PC-3 (cell line): Measurements from ENCODE around the gene ANKS1B. TPM values are rescaled to one million over a fixed set of nuclear protein-coding genes. Genes with fewer than 3 reads are reported as not detected.

Experiments used
- ATAC-seq: fragments of 200-7000 bp; cut with Tn5 transposase; 2 replicates; pipeline ENCODE4 v1.9.1; 2020; ENCODE audit warnings: mild to moderate bottlenecking, moderate library complexity
- BruUV-seq: library from RNA; stranded (reverse); fragments of 400-500 nt; replicated peaks from 2 replicates; lab custom pipeline; 2021; lab: Mats Ljungman, UMichigan
- CTCF ChIA-PET: fragments of 300-600 bp; sonication (Branson Sonifier 250); formaldehyde crosslinking; loops from one replicate; lab custom pipeline; 2022; ENCODE audit warnings: antibody characterized with exemption; lab: Charles Lee
- POLR2A ChIA-PET: fragments of 300-600 bp; sonication (Branson Sonifier 250); formaldehyde crosslinking; loops from one replicate; lab custom pipeline; 2022; ENCODE audit warnings: antibody characterized with exemption; ENCODE audit not compliant: unreplicated experiment; lab: Charles Lee
- DNase-seq: peaks from one replicate; pipeline ENCODE4 v3.0.0-alpha.2; 2015
- H2AFZ ChIP-seq: fragments of 300-600 bp; sonication (generic); 2 replicates; pipeline ENCODE4 v1.6.0; 2016; ENCODE audit warnings: antibody characterized with exemption, low read length
- H3F3A ChIP-seq: fragments of 300-600 bp; sonication (generic); one replicate; pipeline ENCODE4 v1.6.0; 2017; ENCODE audit warnings: antibody characterized with exemption, low read length, control low read depth, mild to moderate bottlenecking; ENCODE audit not compliant: unreplicated experiment
- H3K27ac ChIP-seq: fragments of 300-600 bp; sonication (generic); 2 replicates; pipeline ENCODE4 v1.5.1; 2016; ENCODE audit warnings: mild to moderate bottlenecking, low read length
- H3K27me3 ChIP-seq: fragments of 300-600 bp; sonication (generic); 2 replicates; pipeline ENCODE4 v1.6.1; 2016; ENCODE audit warnings: low read length, mixed read lengths
- H3K36me3 ChIP-seq: fragments of 300-600 bp; sonication (generic); 2 replicates; pipeline ENCODE4 v1.6.1; 2016; ENCODE audit warnings: low read depth, mixed run types, low read length, mixed read lengths
- H3K4me1 ChIP-seq: fragments of 300-600 bp; sonication (generic); 2 replicates; pipeline ENCODE4 v1.5.1; 2016; ENCODE audit warnings: low read length; ENCODE audit not compliant: insufficient read depth
- H3K4me2 ChIP-seq: fragments of 300-600 bp; sonication (generic); 2 replicates; pipeline ENCODE4 v1.6.0; 2016; ENCODE audit warnings: low read length
- H3K4me3 ChIP-seq: fragments of 300-600 bp; sonication (generic); 2 replicates; pipeline ENCODE4 v1.5.1; 2016; ENCODE audit warnings: mild to moderate bottlenecking, low read length, mixed read lengths
- H3K79me2 ChIP-seq: fragments of 300-600 bp; sonication (generic); 2 replicates; pipeline ENCODE4 v1.6.1; 2017; ENCODE audit warnings: low read length, mixed read lengths
- H3K9ac ChIP-seq: fragments of 300-600 bp; sonication (generic); 2 replicates; pipeline ENCODE4 v1.6.0; 2016; ENCODE audit warnings: mild to moderate bottlenecking, low read length
- H3K9me2 ChIP-seq: fragments of 300-600 bp; sonication (generic); replicated peaks from 2 replicates; pipeline ENCODE4 v1.6.1; 2016; ENCODE audit warnings: mixed run types, low read length, mixed read lengths
- H3K9me3 ChIP-seq: fragments of 300-600 bp; sonication (generic); 2 replicates; pipeline ENCODE4 v1.6.1; 2016; ENCODE audit warnings: low read length, mixed read lengths
- H4K20me1 ChIP-seq: fragments of 300-600 bp; sonication (generic); 2 replicates; pipeline ENCODE4 v1.6.1; 2016; ENCODE audit warnings: low read length, mixed read lengths
- CTCF ChIP-seq: fragments of 300-600 bp; sonication (generic); conservative IDR thresholded peaks from 2 replicates; pipeline ENCODE4 v1.5.1; 2017; ENCODE audit warnings: antibody characterized with exemption, low read depth, mild to moderate bottlenecking, low read length
- EZH2 ChIP-seq: fragments of 300-600 bp; sonication (generic); IDR thresholded peaks from one replicate; pipeline ENCODE4 v1.6.1; 2017; ENCODE audit warnings: antibody characterized with exemption, mild to moderate bottlenecking, low read length; ENCODE audit not compliant: unreplicated experiment
- EZH2phosphoT487 ChIP-seq: fragments of 300-600 bp; sonication (generic); IDR thresholded peaks from 2 replicates; pipeline ENCODE4 v1.6.1; 2018; ENCODE audit warnings: mild to moderate bottlenecking, antibody characterized with exemption, low read length, borderline replicate concordance
- intact Hi-C: fragments of 100-400 bp; cut with micrococcal nuclease; formaldehyde crosslinking; loops from 2 replicates; pipeline ENCODE4 v1.9.0; 2023
- total RNA-seq: library from RNA; depleted of rRNA; stranded (reverse); fragments of >200 nt; gene quantifications from 2 replicates; pipeline ENCODE4 v1.2.3, GENCODE V29; 2014

ANKS1B gene
- total RNA-seq, 1 experiment from 2014 or later: 0.07 TPM

- Histone ChIP-seq H3K4me2 (no peak overlapping the region), H4K20me1 (no peaks in the 10 kb centered on the region), H3K9me2 (no peaks in the 10 kb centered on the region), H3K27me3 (no peaks in the 10 kb centered on the region), H3F3A (no peaks in the 10 kb centered on the region), H3K36me3 (no peaks in the 10 kb centered on the region), H3K4me1 (peaks cover 4% of the 10 kb centered on the region; the same call in 1 of the 2 replicates), H3K9me3 (peaks cover 15% of the 10 kb centered on the region; the same call in 1 of the 2 replicates), H3K9ac (no peak overlapping the region), H2AFZ (no peak overlapping the region), H3K27ac (no peak overlapping the region), H3K4me3 (no peak overlapping the region), H3K79me2 (no peaks in the 10 kb centered on the region)
- no TSS peak for BruUV-seq
- TF ChIP-seq EZH2: no peak
- no peak for TF ChIP-seq EZH2phosphoT487
- TF ChIP-seq CTCF: no peak
- ChIA-PET CTCF (no interaction called here), POLR2A (no interaction called here)
- intact Hi-C loops: no loop called here
- no peak for ATAC-seq
- no peak for DNase-seq
These were observed 697.6 kb downstream of the ANKS1B start for GRCh38 chr12:99287136-99287535.

GRCh38 chr12:99284161-99284560 lies 700.6 kb downstream of the ANKS1B start:
- H3K4me3 ChIP-seq: no peak overlapping the region
- POLR2A ChIA-PET: no interaction called here
- no peak overlapping the region for H3K27ac ChIP-seq
- H4K20me1 ChIP-seq: no peaks in the 10 kb centered on the region
- intact Hi-C loops: no loop called here
- no peaks in the 10 kb centered on the region for H3K79me2 ChIP-seq
- no peaks in the 10 kb centered on the region for H3F3A ChIP-seq
- H3K4me1 ChIP-seq: peaks cover 4% of the 10 kb centered on the region; the same call in 1 of the 2 replicates
- no peaks in the 10 kb centered on the region for H3K27me3 ChIP-seq
- no peak overlapping the region for H3K9ac ChIP-seq
- no peak overlapping the region for H2AFZ ChIP-seq
- no TSS peak for BruUV-seq
- CTCF ChIA-PET: no interaction called here
- H3K9me3 ChIP-seq: no peaks in the 10 kb centered on the region
- ATAC-seq: no peak
- TF ChIP-seq CTCF (no peak), EZH2 (no peak), EZH2phosphoT487 (no peak)
- H3K4me2 ChIP-seq: peak overlapping the region; percentile 10
- H3K9me2 ChIP-seq: no peaks in the 10 kb centered on the region
- DNase-seq: peak; percentile 54
- H3K36me3 ChIP-seq: no peaks in the 10 kb centered on the region

GRCh38 chr12:99282624-99283023 lies 702.1 kb downstream of the ANKS1B start:
- Histone ChIP-seq H3K9me3 (no peaks in the 10 kb centered on the region), H2AFZ (no peak overlapping the region), H3K27me3 (no peaks in the 10 kb centered on the region), H3K4me1 (peaks cover 4% of the 10 kb centered on the region; the same call in 1 of the 2 replicates), H3K9me2 (no peaks in the 10 kb centered on the region), H3K4me3 (no peak overlapping the region), H3K4me2 (no peak overlapping the region), H3K36me3 (no peaks in the 10 kb centered on the region), H3F3A (no peaks in the 10 kb centered on the region), H4K20me1 (no peaks in the 10 kb centered on the region), H3K27ac (no peak overlapping the region), H3K79me2 (no peaks in the 10 kb centered on the region), H3K9ac (no peak overlapping the region)
- CTCF ChIA-PET: no interaction called here
- TF ChIP-seq EZH2phosphoT487 (no peak), CTCF (no peak), EZH2 (no peak)
- BruUV-seq: no TSS peak
- ATAC-seq (no peak), DNase-seq (no peak)
- POLR2A ChIA-PET: no interaction called here
- intact Hi-C loops: no loop called here
